BJ (cell line): Measurements from ENCODE around the gene KDM2A. TPM values are rescaled to one million over a fixed set of nuclear protein-coding genes. Genes with fewer than 3 reads are reported as not detected.

Experiments used
- CTCF ChIA-PET: fragments of 350-600 bp; formaldehyde crosslinking; extraction: SDS; loops from one replicate; lab custom pipeline; 2021; ENCODE audit warnings: antibody characterized with exemption, inconsistent platforms; lab: Yijun Ruan, JAX
- POLR2A ChIA-PET: fragments of 300-600 bp; sonication (Branson Sonifier 250); formaldehyde crosslinking; extraction: SDS; loops from one replicate; lab custom pipeline; 2021; ENCODE audit warnings: antibody characterized with exemption; lab: Charles Lee
- DNase-seq: peaks from one replicate; pipeline ENCODE4 v3.0.0-alpha.2; 2011; ENCODE audit warnings: low read depth
- H3K27me3 ChIP-seq: 2 replicates; pipeline ENCODE4 v1.6.0; 2011; ENCODE audit warnings: low read length; ENCODE audit not compliant: control insufficient read depth, insufficient read depth
- H3K36me3 ChIP-seq: 2 replicates; pipeline ENCODE4 v1.5.1; 2011; ENCODE audit warnings: low read length; ENCODE audit not compliant: control insufficient read depth, insufficient read depth
- H3K4me3 ChIP-seq: 2 replicates; pipeline ENCODE4 v1.5.1; 2011; ENCODE audit warnings: low read depth, mild to moderate bottlenecking, control low read depth, low read length
- polyA plus RNA-seq: library from polyadenylated mRNA; depleted of rRNA; stranded (reverse); fragments of >200 nt; gene quantifications from 2 replicates; pipeline ENCODE4 v1.2.3, GENCODE V29; 2011
- TF ChIP-seq, protein P1 (sequence below): IDR thresholded peaks from 2 replicates; pipeline ENCODE4 v1.5.1; 2011; ENCODE audit warnings: low read depth, mild to moderate bottlenecking, control low read depth, inconsistent platforms, low read length, moderate library complexity; ENCODE audit not compliant: insufficient read depth

Gene KDM2A
- polyA plus RNA-seq, 1 experiment = 63.5 TPM

DNA sequence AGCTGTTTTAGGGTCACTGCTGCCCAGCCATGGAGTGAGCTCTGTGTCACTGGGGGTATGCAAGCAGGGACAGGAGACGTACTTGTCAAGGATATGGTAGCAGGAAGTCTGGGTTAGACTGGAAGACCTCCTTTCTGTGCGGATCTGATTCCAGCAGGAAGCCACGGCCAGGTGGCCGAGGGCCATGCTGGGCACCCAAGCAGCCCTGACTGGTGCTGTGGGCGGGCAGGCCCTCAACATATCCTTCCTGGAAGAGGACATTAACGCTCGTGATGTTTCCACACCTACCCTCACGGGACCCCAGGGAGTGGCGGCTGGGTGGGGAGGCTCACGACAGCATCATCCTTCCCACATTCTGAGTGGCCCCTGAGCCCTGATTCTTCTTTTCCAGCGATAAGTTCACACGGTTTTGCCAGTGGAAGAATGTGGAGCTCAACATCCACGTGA is 161.3 kb downstream of the KDM2A start:
- DNase-seq = no peak
- peaks cover 48% of the 10 kb centered on the region for H3K36me3 ChIP-seq

DNA sequence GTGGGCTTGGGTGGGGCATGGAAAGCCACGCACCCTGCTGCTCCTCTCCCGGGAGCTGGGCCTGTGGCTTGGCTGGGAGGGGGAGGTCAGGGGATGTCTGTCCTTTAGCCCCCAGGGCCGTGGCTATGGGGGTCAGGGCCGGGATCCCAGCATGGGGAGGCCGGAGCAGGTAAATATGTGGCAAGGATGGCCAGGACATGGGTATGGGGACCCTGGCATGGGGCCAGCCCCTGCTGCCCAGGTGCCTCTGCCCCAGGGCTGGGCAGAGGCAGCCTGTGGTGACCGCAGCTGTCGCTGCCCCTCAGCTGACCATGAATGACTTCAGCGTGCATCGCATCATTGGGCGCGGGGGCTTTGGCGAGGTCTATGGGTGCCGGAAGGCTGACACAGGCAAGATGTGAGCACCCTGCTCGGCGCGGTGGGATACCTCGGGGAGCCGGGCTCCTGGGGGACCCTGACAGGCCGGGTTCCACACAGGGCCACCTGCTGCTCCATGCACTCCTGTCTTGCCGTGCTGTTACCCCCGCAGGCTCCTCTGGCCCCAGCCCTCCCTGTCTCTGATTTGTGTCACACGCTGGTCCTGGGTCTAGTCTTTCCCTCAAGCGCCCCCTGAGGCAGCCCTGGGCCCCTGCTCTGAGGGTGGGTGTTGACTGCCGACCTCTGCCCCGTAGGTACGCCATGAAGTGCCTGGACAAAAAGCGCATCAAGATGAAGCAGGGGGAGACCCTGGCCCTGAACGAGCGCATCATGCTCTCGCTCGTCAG is 161.9 kb downstream of the KDM2A start:
- no peak overlapping the region for H3K4me3 ChIP-seq
- H3K27me3 ChIP-seq = no peaks in the 10 kb centered on the region
- no peak for DNase-seq
- ChIA-PET CTCF (interaction anchor here (0.6 to 1.1 kb wide), 2 partner anchors 9 to 42 kb away, joined by 3 to 4 read pairs; no protein-coding TSS in a partner anchor), POLR2A (no interaction called here)
- peaks cover 52% of the 10 kb centered on the region for H3K36me3 ChIP-seq
- TF ChIP-seq, protein P1, sequence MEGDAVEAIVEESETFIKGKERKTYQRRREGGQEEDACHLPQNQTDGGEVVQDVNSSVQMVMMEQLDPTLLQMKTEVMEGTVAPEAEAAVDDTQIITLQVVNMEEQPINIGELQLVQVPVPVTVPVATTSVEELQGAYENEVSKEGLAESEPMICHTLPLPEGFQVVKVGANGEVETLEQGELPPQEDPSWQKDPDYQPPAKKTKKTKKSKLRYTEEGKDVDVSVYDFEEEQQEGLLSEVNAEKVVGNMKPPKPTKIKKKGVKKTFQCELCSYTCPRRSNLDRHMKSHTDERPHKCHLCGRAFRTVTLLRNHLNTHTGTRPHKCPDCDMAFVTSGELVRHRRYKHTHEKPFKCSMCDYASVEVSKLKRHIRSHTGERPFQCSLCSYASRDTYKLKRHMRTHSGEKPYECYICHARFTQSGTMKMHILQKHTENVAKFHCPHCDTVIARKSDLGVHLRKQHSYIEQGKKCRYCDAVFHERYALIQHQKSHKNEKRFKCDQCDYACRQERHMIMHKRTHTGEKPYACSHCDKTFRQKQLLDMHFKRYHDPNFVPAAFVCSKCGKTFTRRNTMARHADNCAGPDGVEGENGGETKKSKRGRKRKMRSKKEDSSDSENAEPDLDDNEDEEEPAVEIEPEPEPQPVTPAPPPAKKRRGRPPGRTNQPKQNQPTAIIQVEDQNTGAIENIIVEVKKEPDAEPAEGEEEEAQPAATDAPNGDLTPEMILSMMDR = no peak

More for the DNA sequence above, 161.3 kb downstream of the KDM2A start:
- CTCF ChIA-PET = interaction anchor here (0.6 to 1.1 kb wide), 2 partner anchors 8 to 41 kb away, joined by 3 to 4 read pairs; no protein-coding TSS in a partner anchor
- TF ChIP-seq, protein P1 = no peak
- POLR2A ChIA-PET = no interaction called here
- H3K4me3 ChIP-seq = no peak overlapping the region
- H3K27me3 ChIP-seq = no peaks in the 10 kb centered on the region

DNA sequence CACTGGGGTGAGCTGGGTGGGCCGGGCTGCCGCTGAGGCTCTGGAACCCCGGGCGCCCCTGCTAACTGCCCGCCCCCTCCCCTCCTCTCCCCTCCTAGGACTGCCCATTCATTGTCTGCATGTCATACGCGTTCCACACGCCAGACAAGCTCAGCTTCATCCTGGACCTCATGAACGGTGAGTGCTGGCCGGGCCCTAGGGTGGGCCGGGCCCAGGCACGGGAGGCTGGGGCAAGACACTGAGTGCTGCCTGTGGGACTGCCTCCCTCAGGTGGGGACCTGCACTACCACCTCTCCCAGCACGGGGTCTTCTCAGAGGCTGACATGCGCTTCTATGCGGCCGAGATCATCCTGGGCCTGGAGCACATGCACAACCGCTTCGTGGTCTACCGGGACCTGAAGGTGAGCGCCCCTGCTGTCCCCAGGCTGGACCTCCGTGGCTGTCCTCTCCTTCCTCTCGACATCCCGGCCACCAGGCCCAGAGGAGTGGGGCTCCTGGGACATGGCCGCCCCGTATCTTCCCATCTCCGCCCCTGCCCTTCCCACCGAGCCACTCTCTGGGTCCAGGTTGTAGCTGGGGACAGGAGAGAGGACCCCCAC is 162.6 kb downstream of the KDM2A start:
- Histone ChIP-seq H3K4me3 (no peak overlapping the region), H3K36me3 (peaks cover 55% of the 10 kb centered on the region), H3K27me3 (no peaks in the 10 kb centered on the region)
- ChIA-PET POLR2A (no interaction called here), CTCF (interaction anchor here (0.6 to 1.5 kb wide), 3 partner anchors 20 to 1803 kb away, joined by 3 read pairs; no protein-coding TSS in a partner anchor)
- TF ChIP-seq, protein P1 = no peak
- DNase-seq = no peak

DNA sequence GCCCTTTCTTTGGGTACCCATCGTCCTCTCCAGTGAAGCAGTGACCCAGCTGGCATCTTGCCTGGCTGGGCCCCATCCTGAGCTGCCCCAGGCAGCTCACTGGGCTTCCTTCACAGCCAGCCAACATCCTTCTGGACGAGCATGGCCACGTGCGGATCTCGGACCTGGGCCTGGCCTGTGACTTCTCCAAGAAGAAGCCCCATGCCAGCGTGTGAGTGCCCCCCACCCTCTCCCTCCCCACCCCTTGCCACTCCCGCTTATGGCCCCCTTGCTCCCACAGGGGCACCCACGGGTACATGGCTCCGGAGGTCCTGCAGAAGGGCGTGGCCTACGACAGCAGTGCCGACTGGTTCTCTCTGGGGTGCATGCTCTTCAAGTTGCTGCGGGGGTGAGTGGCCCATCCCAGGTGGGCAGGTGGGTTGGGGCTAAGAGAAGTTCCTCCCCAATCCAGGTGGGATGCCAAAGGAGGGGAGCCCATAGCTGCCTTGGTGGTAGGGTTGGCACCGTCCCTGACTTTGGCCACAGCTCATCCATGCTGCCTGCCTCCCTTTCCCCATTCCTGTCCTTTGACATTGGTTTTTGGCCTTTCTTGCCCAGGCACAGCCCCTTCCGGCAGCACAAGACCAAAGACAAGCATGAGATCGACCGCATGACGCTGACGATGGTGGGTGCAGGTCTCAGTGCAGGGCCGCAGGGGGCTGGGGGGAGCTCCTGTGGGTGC is 163.3 kb downstream of the KDM2A start:
- DNase-seq = no peak
- POLR2A ChIA-PET = no interaction called here
- Histone ChIP-seq H3K4me3 (no peak overlapping the region), H3K36me3 (peaks cover 57% of the 10 kb centered on the region), H3K27me3 (no peaks in the 10 kb centered on the region)
- TF ChIP-seq, protein P1 = no peak
- CTCF ChIA-PET = interaction anchor here (0.6 to 1.5 kb wide), 3 partner anchors 20 to 1802 kb away, joined by 3 read pairs; no protein-coding TSS in a partner anchor
